ENCODE data around the gene NELFA.
A peak's percentile ranks its signal among the peaks of the same experiment; 100 is the strongest.

Gene NELFA

DNA sequence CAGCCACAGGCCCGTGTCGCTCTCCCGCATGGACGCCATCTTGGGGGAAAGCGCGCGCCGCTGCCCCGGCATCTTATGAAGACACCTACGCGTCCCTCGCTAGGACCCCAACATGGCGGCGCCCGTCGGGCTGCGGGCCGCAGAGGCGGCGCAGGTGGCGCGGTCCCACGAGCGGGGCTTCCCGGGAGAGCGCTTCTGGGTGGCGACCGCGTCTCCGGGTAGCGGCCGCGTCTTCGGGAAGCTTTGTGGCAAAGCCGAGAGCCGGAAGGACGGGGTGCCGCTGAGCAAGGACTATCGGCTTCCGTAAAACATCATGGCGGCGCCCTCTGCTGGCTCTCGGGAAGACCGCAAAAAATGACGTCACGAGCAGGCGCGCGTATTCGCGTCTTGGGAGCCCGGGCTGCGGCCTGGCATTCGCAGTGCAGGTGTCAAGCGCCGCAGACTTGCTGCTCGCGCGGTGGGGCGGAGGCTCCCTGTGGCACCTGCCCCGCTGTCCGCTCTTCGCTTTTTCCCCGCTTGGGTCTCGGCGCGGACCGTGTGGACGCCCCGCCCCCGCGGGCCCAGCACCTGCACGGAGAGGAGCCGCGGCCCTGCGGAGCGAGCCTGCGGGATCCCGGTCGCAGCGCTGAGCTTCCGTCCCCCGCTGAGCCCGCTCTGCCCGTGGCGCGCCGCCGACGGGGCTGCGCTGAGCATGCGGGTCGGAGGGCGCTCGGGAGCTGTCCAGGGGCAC, at the start of gene NELFA:
Gene NELFA (minus strand): TSS at position 54 of the 730 bp plus-strand sequence. CDS start 15 bp downstream, at position 39.
- peak; percentile 89 to 94 for DNase-seq (ENCODE audit: low read depth in 2 of 2)

DNA sequence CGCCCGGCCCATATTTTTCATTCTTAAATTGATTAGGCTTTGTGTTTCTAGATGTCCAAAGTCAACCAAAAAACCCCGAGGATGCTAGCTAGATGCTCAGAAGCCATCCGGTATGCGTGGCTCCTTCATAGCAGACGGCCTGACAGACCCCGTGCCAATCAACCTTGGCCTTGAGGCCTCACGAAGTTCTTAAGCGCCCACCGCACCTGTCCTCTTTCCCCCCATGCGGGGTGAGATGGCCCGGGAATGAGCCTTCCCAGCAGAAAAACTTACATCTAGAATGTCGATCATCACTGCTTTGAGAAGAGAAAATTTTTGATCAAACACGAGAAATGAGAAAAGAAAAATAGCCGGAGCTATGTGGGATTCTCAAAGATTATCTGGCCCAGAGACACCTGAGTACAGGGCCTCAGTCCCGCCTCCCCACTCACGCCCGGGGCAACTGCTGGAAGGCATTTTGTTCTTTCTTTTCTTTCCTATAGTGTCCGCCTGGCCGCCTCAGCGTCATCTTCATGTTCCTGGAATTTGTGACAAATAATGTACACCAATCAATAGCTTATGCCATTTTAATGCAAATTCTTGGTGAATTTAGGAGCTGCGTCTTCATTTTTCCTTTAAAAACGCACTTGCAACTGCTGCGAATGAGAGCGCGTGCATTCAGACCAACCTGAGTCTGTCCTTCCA, 48.8 kb upstream of the NELFA start:
- DNase-seq (ENCODE audit: low read depth in 2 of 2): no peak

DNA sequence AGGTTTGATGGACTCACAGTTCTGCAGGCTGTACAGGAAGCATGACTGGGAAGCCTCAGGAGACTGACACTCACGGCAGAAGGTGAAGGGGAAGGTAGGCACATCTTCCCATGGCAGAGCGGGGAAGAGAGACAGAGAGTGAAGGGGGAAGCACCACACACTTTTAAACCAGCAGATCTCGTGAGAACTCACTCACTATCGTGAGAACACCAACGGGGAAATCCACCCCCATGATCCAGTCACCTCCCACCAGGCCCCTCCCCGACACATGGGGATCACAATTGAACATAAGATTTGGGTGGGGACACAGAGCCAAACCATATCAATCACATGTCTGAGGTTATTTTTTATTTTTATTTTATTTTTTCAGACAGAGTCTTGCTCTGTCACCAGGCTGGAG, 45.4 kb upstream of the NELFA start:
- no peak for DNase-seq (ENCODE audit: low read depth in 2 of 2)

DNA sequence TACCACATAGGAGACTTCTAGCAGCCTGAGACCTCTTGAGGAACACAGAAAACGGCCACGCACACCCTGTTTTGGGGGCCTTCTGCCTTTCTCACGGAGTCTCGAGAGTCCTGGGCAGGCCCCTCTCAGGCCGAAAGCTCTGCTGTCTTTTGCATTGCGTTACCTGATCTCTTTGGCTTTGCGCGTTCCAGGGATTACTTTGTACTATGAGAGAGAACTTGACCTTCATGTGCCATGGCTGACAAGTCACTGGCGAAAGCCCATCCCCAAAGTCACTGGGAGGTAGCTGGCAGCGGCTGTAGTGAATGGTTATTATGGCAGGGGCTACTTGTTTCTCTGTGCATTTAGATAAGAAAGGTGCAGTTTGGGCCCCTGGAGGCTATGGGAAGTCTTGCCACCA, 42.3 kb upstream of the NELFA start:
- no peak for DNase-seq (ENCODE audit: low read depth in 2 of 2)

DNA sequence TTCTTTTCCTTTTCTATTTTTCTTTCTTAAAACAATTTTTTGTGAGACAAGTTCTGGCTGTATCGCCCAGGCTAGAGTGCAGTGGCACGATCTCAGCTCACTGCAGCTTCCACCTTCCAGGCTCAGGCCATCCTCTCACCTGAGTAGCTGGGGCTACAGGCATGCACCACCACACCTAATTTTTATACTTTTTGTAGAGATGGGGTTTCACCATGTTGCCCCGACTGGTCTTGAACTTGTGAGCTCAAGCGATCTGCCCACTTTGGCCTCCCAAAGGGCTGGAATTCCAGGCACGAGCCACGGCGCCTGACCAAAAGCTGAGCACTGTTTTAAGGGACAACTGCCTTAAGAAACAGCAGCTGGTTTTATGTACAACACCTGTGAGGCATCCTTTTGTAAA, 41.0 kb upstream of the NELFA start:
- no peak for DNase-seq (ENCODE audit: low read depth in 2 of 2)

DNA sequence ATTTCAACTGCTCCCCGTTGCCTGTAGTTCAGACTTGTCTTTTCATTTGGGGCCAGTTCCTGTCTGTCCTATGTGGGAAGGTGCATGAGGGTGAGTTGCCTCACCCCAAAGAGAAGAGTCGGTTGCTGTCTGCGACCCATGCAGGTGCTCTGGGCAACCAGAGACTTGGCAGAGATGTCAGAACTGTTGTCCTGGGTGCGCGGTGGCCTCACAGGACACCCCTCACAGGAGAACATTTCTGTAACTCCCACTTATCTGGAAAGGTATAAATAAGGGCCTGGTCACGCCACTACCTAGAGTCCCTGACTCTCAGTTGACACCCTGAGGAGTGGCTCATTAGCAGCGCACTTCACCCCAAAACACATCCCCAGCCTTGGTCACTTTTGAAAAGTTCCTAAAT, 40.6 kb upstream of the NELFA start:
- DNase-seq (ENCODE audit: low read depth in 2 of 2): no peak

DNA sequence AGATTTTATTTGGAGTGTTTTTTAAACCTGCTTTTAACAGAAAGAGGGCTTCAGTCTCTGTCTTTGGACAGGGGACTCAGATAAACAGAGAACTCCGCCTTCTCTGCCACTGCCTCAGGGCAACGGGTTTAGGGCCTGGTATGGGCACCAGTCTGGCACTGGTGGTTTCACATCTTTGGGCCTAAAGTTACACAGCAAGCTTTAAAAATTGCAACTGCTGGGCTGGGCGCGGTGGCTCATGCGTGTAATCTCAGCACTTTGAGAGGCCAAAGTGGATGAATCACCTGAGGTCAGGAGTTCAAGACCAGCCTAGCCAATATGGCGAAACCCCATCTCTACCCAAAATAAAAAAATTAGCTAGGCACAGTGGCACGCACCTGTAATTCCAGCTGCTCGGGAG, 40.1 kb upstream of the NELFA start:
- no peak for DNase-seq (ENCODE audit: low read depth in 2 of 2)

DNA sequence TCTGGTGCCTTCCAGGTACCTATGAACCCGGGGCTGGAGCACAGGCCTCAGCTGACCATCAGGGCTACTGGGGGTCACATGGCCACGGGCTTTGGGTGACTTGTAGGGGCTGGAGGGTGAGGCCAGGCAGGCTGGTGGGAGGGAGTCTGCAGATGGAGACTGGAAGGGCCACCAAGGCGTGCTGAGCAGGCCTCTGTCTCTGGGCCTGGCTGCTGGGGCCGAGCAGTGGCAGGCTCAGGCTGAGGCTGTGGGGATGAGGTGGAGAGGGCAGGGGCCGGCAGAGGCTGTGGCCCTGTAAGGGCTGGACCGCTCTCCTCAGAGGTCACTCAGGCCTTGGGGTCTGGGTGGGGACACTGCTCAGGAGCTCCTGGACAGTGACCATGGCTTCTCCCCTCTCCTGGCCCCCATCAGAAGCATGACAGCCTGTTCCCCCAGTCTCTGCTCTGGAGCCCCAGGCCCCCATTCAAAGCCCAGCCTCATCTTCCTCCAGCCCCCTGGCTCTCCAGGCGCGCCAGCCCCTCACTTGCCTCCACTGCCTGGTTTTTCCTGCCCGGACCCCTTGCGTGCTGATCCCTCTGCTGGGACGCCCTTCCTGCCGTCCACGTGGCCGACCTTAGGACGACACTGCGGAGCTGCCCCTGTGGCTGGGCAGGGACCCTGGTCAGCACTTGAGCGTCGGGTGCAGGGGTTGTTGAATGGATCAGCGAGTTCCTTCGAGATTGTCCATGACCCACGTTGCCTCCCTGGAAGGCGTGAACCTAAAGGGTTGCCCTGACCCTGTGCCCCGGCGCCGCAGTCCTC, 39.2 kb upstream of the NELFA start:
- DNase-seq (ENCODE audit: low read depth in 2 of 2): no peak

DNA sequence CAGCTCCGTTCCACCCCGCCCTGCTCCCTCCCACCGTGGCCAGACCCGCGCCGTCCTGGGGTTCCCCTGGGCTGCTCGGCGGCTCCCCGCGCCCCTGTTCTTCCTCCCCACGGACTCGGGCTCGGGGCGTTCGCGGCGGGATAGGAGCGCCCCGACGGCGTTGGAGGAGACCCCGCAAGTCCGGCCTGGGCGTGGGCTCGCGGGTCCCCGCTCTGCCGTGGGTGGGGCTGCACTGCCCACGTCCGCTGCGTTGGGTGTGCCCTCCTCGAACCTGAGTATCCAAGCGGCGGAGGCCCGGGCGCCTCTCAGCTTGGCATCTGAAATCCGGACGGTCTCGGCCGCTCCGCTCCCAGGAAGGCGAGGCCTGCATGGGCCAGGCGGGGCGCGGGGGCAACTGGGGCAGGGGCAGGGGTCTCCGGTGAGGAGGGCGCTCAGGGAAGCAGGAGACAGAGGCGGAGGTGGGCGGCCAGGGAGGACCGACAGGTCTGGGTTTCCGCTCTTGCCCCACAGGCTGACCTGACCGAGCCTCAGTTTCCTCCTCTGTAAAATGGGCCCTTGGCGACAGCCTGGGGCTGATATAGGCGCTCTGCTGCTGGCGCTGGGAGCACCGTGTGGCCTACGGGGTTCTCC, 38.4 kb upstream of the NELFA start:
- no peak for DNase-seq (ENCODE audit: low read depth in 2 of 2)

DNA sequence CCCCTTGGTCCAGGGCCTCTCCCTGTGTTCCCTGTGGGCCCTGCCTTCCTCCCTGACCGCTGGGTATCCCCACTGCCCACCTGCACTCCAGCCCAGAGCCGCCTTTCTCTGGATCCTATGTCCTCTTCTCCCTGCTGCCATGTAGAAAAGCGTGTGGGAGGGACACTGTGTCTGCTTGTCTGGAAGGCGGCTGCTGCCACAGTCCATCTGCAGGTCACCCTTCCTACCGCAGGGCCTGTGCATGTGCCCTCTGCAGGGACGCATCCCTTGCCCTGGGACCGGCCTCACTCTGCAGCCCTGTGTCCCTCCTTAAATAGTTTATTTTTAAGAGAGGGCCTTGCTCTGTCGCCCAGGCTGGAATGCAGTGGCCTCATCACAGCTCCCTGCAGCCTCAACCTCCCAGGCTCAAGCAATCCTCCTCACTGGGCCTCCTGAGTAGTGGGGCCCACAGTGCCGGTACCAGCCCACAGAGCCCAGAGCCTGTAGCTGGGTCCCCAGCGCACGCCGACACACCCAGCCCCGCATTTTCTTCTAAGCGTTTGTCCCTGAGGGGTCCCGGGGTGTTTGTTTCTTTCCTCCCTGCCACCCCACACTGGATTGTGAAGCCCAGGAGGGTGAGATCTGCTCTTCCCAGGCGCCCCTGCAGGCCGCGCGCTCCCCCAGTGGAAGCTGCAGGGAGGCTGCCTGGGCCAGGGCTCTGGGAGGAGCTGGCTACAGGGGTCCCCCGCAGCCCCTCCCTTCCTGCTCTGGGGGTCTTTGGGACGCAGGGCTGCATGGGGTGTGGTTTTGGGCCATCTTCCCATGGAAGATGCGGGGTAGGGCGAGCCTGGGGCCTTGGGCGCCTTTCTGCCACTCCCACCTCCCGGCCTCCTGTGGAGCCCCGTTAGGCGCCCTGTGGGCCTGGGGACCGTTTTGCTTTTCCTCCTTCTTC, 37.5 kb upstream of the NELFA start:
- no peak for DNase-seq (ENCODE audit: low read depth in 2 of 2)

DNA sequence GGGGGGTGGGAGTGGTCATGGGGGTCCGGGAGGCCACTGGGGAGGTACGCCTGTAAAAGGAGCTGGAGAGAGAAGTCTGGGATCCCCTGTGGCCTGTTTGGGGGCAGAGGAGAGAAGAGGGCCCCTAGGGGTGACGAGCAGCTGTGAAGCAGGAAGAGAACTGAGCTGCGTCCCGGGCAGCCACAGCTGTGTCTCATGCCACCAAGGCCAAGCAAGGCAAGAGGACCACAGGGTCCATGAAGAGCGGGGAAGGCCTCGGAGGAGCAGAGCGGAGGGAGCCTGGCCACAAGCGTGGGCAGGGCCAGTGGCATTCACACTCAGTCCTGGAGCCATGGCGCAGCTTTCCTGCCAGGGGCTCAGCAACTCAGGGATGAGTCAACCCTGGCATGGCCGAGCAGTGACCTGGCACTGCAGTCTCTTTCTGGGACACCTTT, 36.8 kb upstream of the NELFA start:
- no peak for DNase-seq (ENCODE audit: low read depth in 2 of 2)

DNA sequence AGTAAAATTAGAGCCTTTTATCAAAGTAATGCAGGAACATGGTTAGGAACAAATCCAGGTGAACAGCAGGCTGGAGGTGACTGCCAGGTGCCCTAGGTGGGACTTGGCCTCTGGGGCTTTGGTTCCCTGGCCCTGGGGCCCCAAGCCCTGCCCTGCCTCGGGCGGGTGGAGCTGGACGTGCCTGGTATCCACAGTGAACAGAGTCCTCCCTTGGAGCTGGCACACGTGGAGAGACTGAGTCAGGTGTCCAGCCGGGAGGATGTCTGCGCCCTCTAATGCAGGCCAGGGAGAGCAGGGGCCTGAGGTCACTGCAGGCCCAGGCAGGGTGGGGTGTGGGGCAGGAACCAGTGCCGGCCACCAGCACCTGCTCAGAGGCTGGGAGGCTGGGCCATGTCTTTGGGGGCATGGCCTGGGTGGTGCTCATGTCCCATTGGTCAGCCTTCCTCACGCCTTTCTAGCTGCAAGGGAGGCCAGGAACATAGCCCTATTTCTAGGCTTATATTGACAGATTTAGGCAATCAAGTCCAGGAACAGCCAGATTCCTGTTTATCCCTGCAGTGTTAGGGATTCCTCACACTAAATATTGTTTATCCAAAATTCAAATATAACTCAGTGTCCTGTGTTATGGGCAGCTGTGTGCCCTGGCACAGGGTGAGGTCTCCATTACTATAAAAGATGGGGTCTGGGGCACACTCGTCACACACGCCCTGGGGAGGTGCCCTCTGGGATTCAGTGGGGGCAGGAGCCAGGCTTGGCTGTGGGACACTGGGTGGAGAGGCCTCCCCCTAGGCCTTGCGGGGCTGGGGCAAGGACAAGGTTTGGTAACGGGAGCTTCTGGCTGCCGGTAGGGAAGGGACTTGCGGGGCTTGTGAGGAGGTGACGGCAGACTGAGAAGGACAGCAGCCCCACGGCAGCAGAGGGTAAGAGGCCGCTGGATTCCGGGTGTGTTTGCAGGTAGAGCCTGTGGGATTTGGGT, 36.1 kb upstream of the NELFA start:
- no peak for DNase-seq (ENCODE audit: low read depth in 2 of 2)

DNA sequence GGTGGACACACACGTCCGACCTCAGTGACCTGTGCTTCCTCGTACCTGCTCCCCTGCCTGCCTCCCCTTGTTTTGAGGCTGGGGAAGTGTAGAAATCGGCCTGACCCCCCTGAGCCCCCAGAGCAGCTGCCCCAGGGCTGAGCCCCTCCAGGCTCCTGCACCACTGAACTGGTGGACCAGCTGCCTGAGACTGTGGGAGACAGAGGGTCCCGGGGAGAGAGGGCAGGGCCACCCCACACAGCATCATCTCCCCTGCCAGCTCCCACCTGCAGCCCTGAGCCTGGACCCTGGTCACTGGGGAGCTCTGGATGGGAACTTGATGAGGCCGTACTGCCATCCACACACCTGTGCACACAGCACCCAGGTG, 35.3 kb upstream of the NELFA start:
- no peak for DNase-seq (ENCODE audit: low read depth in 2 of 2)

DNA sequence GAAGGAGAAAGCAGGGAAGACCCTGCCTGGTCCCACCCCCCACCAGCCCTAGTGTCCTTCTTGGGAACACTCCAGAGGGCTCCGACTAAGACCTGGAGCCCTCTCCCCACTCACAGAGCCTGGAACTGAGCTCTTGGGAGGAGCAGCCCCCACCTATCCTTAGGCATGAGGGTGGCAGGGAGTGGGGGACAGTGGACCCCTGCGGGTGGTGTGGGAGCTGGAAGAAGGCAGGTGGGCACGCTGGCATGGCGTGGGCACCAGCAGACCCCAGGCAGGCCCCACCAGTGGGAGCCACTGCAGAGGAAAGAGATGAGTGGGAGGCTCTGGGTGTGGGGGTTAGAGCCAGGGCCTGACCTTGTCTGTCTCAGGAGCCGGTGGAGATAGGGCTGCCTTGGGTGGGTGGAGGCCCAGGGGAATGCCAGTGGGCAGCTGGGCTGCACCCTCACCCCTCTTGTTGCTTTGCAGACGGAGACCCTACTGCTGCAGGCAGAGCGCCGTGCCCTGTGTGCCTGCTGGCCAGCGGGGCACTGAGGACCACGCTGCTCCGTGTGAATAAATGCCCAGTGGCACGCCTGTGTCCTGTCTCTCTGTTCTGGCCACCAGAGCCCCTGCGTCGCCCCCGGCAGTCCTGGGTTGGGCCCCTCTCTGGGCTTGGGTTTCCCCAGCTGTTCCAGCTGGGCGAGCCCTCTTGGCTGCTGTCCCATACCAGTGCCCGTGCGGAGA, 34.8 kb upstream of the NELFA start:
- no peak for DNase-seq (ENCODE audit: low read depth in 2 of 2)

DNA sequence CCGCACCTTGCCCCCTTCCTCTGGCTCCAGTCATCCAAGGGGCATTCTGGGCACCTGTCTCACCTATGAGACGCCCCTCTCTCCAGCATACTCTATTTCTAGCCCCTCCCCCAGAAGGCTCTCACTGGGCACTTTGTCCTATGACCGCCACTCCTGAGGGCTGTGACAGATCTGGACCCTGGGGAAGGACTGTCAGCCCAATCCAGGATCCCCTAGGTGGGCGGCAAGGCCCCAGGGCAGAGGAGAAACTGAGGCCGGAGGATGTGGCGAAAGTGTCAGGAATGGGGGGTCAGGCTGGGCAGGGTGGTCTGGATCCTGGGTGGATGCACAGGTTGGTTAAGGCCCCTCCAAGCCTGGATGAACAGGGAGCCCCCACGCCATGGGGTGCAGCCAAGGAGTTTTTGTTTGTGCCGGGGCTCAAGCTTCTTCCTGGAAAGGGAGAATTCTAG, 34.2 kb upstream of the NELFA start:
- DNase-seq (ENCODE audit: low read depth in 2 of 2): no peak

DNA sequence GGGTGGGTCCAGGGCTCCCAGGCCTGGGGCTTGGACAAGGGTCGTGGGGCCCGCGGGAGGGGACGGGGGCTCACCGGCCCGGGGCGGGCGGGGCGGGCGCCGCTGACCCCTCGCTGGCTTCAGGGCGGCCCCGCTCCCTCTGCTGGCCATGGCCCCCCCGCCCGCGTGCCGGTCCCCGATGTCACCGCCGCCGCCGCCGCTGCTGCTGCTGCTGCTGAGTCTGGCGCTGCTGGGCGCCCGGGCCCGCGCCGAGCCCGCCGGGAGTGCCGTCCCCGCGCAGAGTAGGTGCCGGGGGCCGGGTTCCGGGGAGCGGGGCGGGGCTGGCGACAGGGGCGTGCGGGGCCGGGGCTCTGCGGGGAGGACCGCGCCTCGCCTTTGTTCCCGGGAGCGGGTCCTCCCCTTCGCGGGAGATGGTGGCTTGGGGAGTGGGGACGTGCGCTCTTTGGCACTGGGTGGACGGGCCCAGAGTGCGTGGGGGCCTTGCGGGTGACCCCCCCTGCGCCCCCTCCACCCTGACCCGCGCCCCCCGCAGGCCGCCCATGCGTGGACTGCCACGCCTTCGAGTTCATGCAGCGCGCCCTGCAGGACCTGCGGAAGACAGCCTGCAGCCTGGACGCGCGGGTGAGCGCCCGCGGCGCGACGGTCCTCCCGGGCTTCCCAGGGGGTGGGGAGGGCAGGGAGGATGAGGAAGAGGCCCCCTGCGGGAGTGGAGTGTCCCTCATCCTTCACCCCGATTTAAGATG, 33.6 kb upstream of the NELFA start:
- DNase-seq (ENCODE audit: low read depth in 2 of 2): no peak

DNA sequence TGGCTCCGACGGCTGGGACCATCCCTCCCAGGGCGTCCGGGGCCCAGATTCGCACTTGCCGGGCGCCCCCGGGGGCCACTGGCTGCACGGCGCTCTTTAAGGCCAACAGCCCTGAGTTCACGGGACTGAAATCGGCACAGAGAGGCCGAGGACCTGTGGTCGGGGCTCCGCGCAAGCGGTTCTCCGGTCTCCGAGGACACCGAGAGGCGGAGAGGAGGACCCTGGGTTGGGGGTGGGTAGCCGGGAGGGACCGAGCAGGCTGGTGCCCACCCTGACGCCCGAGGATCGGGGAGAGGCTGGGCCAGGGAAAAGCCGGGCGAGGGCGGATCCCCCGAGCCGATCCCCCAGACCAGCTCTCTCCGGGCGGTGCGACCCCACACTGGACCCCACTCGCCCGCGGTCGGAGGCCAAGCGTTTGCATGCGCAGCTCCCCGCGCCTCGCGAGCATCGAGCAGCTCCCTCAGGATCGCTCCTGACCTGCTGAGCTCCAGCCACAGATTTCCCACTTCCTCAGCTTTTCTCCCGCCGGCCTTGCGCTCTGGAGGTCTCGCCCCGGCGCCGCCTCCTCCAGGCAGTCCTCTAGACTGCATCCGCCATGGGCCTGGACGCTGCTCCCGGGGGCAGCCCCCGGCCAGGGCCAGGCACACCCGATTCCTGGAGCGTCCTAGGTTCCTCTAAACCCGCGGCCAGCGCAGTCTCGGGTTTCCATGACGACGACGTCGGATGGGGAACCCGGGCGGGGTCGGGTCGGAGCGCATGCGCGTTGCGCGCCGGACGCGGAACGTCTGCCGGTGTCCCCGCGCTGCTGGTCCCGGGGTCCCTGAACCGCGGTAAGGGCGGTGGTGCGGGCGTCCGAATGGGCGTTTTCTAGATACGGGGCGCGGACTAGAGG, 32.7 kb upstream of the NELFA start:
- DNase-seq (ENCODE audit: low read depth in 2 of 2): peak; percentile 84 to 90
